Subcutaneous adipose tissue (tissue), 4 donors: ENCODE data around the gene EDC4. TPM values are rescaled to one million over a fixed set of nuclear protein-coding genes. Genes with fewer than 3 reads are reported as not detected.

Source experiments
- CTCF ChIP-seq: fragments of 450-650 bp; IDR thresholded peaks from one replicate; pipeline ENCODE4 v1.5.1; 2016; ENCODE audit warnings: low read depth, mild to moderate bottlenecking, control low read depth, antibody characterized with exemption, moderate library complexity
- total RNA-seq, 4 donors: library from RNA; depleted of rRNA; stranded (reverse); fragments of >200 nt; gene quantifications; one replicate each; pipeline ENCODE4 v1.1.0, GENCODE V29; 2016

EDC4 gene
- total RNA-seq, 4 donors from 2014 or later, result 21.0 to 47.5 (median 28.3) TPM

GRCh38 chr16:67907397-67908180 lies 34.7 kb downstream of the EDC4 start:
- no peak for TF ChIP-seq CTCF

DNA sequence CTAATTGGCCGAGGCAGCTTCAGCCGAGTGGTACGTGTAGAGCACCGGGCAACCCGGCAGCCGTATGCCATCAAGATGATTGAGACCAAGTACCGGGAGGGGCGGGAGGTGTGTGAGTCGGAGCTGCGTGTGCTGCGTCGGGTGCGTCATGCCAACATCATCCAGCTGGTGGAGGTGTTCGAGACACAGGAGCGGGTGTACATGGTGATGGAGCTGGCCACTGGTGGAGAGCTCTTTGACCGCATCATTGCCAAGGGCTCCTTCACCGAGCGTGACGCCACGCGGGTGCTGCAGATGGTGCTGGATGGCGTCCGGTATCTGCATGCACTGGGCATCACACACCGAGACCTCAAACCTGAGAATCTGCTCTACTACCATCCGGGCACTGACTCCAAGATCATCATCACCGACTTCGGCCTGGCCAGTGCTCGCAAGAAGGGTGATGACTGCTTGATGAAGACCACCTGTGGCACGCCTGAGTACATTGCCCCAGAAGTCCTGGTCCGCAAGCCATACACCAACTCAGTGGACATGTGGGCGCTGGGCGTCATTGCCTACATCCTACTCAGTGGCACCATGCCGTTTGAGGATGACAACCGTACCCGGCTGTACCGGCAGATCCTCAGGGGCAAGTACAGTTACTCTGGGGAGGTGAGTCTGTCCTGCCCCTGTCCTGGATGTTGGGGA lies 36.3 kb downstream of the EDC4 start:
- TF ChIP-seq CTCF, result no peak

GRCh38 chr16:67910158-67910557 lies 37.3 kb downstream of the EDC4 start:
- no peak for TF ChIP-seq CTCF

GRCh38 chr16:67914758-67915495 lies 42.1 kb downstream of the EDC4 start:
- TF ChIP-seq CTCF, result no peak

GRCh38 chr16:67915831-67916723 lies 43.2 kb downstream of the EDC4 start:
- TF ChIP-seq CTCF, result no peak

GRCh38 chr16:67917140-67917851 lies 44.4 kb downstream of the EDC4 start:
- no peak for TF ChIP-seq CTCF
